HCT116 (cell line): ENCODE measurements around the gene LZIC. TPM values are rescaled to one million over a fixed set of nuclear protein-coding genes. Genes with fewer than 3 reads are reported as not detected.
A peak's percentile ranks its signal among the peaks of the same experiment; 100 is the strongest.

ENCODE experiments used
- ATAC-seq: fragments of 200-7000 bp; cut with Tn5 transposase; 2 replicates; pipeline ENCODE4 v1.9.1; 2020; ENCODE audit warnings: mild to moderate bottlenecking, moderate library complexity
- BruUV-seq: library from RNA; stranded (reverse); fragments of 400-500 nt; replicated peaks from 2 replicates; lab custom pipeline; 2021; lab: Mats Ljungman, UMichigan
- CTCF ChIA-PET: fragments of 300-600 bp; sonication (Branson Sonifier 250); formaldehyde crosslinking; loops from one replicate; lab custom pipeline; 2021; ENCODE audit warnings: antibody characterized with exemption; lab: Charles Lee
- POLR2A ChIA-PET: fragments of 300-600, 350-600 bp; sonication (Branson Sonifier 250); formaldehyde crosslinking; loops from one replicate; lab custom pipeline; 2021; ENCODE audit warnings: antibody characterized with exemption; lab: Charles Lee
- RAD21 ChIA-PET, 2 experiments: fragments of 300-600 bp; sonication (Branson Sonifier 250); formaldehyde crosslinking; loops; one replicate each; lab custom pipeline; 2023; ENCODE audit warnings: low total read pairs in 2 of 2; ENCODE audit not compliant: uncharacterized antibody in 2 of 2, unreplicated experiment in 2 of 2, low non-redundant PET in 1 of 2; lab: Charles Lee
- DNase-seq: peaks from one replicate; pipeline ENCODE4 v3.0.0-alpha.2; 2010; ENCODE audit warnings: low read depth, low spot score
- H2AFZ ChIP-seq: fragments of 200-600 bp; shearing (Covaris generic), sonication (generic); 2 replicates; pipeline ENCODE4 v1.6.1; 2017; ENCODE audit warnings: low read depth, mixed run types, mixed read lengths, antibody characterized with exemption, low read length; ENCODE audit not compliant: poor library complexity, severe bottlenecking
- H3K27ac ChIP-seq: 2 replicates; pipeline ENCODE4 v1.5.1; 2012; ENCODE audit warnings: low read depth, low read length
- H3K27me3 ChIP-seq: fragments of 200-600 bp; sonication (generic); 2 replicates; pipeline ENCODE4 v1.6.1; 2016; ENCODE audit warnings: mixed run types, low read length, mixed read lengths; ENCODE audit not compliant: insufficient read depth
- H3K36me3 ChIP-seq, 2 experiments: fragments of 200-500 bp in 1 of 2; fragments of 200-600 bp in 1 of 2; sonication (Bioruptor generic) in 1 of 2; sonication (generic) in 1 of 2; 2 replicates each; pipeline versions ENCODE4 v1.5.1 to v1.6.1; 2014 to 2016; ENCODE audit warnings: low read length in 2 of 2, inconsistent platforms in 1 of 2, mixed read lengths in 1 of 2, mixed run types in 1 of 2; ENCODE audit not compliant: insufficient read depth in 2 of 2, control insufficient read depth in 1 of 2
- H3K4me1 ChIP-seq, 2 experiments: fragments of 200-600 bp in 1 of 2; sonication (generic) in 1 of 2; 2 replicates each; pipeline versions ENCODE4 v1.5.1 to v1.6.1; 2012 to 2017; ENCODE audit warnings: low read length in 2 of 2, inconsistent platforms in 1 of 2, mild to moderate bottlenecking in 1 of 2, mixed read lengths in 1 of 2, mixed run types in 1 of 2, moderate library complexity in 1 of 2; ENCODE audit not compliant: insufficient read depth in 2 of 2, control insufficient read depth in 1 of 2
- H3K4me2 ChIP-seq: fragments of 200-600 bp; sonication (generic); 2 replicates; pipeline ENCODE4 v1.6.1; 2017; ENCODE audit warnings: mixed run types, low read length, mixed read lengths
- H3K4me3 ChIP-seq, 2 experiments: fragments of 200-600 bp in 1 of 2; sonication (generic) in 1 of 2; replicated peaks in 1 of 2; 2 replicates each; pipeline ENCODE4 v1.5.1; 2011 to 2016; ENCODE audit warnings: low read length in 2 of 2, control low read depth in 1 of 2, low read depth in 1 of 2, mild to moderate bottlenecking in 1 of 2, mixed read lengths in 1 of 2, mixed run types in 1 of 2
- H3K79me2 ChIP-seq: fragments of 200-600 bp; sonication (generic); 2 replicates; pipeline ENCODE4 v1.6.1; 2017; ENCODE audit warnings: mild to moderate bottlenecking, mixed run types, low read length, moderate library complexity, mixed read lengths; ENCODE audit not compliant: insufficient read depth
- H3K9ac ChIP-seq: fragments of 200-600 bp; sonication (generic); 2 replicates; pipeline ENCODE4 v1.6.1; 2016; ENCODE audit warnings: low read length, mixed read lengths
- H3K9me2 ChIP-seq: fragments of 200-600 bp; sonication (generic), shearing (Covaris generic); 2 replicates; pipeline ENCODE4 v1.6.1; 2017; ENCODE audit warnings: mixed run types, mild to moderate bottlenecking, moderate library complexity; ENCODE audit not compliant: insufficient read depth
- H3K9me3 ChIP-seq, 2 experiments: fragments of 200-500 bp in 1 of 2; fragments of 200-600 bp in 1 of 2; sonication (Bioruptor generic) in 1 of 2; sonication (generic) in 1 of 2; 2 replicates each; pipeline ENCODE4 v1.6.1; 2014 to 2017; ENCODE audit warnings: low read length in 2 of 2, mixed read lengths in 2 of 2, inconsistent platforms in 1 of 2, low read depth in 1 of 2, mild to moderate bottlenecking in 1 of 2, mixed run types in 1 of 2, moderate library complexity in 1 of 2; ENCODE audit not compliant: control insufficient read depth in 1 of 2, insufficient read depth in 1 of 2
- H4K20me1 ChIP-seq: fragments of 200-600 bp; sonication (generic), shearing (Covaris generic); 2 replicates; pipeline ENCODE4 v1.6.1; 2017; ENCODE audit warnings: mixed run types, mild to moderate bottlenecking, moderate library complexity; ENCODE audit not compliant: insufficient read depth
- ATF3 ChIP-seq: IDR thresholded peaks from 2 replicates; pipeline ENCODE4 v1.6.1; 2012
- CTCF ChIP-seq, 3 experiments: fragments of 200-600 bp in 1 of 3; sonication (generic) in 1 of 3; IDR thresholded peaks in 2 of 3; conservative IDR thresholded peaks in 1 of 3; 2 replicates each; pipeline ENCODE4 v1.5.1; 2012 to 2017; ENCODE audit warnings: low read depth in 2 of 3, low read length in 2 of 3, antibody characterized with exemption in 1 of 3, borderline replicate concordance in 1 of 3, control low read depth in 1 of 3, mild to moderate bottlenecking in 1 of 3, mixed read lengths in 1 of 3, mixed run types in 1 of 3, moderate library complexity in 1 of 3; ENCODE audit not compliant: insufficient read depth in 1 of 3
- EZH2 ChIP-seq: fragments of 200-600 bp; sonication (generic); IDR thresholded peaks from 2 replicates; pipeline ENCODE4 v1.6.1; 2017; ENCODE audit warnings: antibody characterized with exemption, mixed run types
- FOSL1 ChIP-seq: IDR thresholded peaks from 2 replicates; pipeline ENCODE4 v1.6.1; 2012; ENCODE audit warnings: low read depth
- POLR2A ChIP-seq: IDR thresholded peaks from 2 replicates; pipeline ENCODE4 v1.7.0; 2011; ENCODE audit warnings: borderline replicate concordance; ENCODE audit not compliant: insufficient read depth, insufficient read length; ENCODE audit errors: extremely low read depth
- SRF ChIP-seq: IDR thresholded peaks from 2 replicates; pipeline ENCODE4 v1.6.1; 2012; ENCODE audit warnings: low read depth
- TCF7L2 ChIP-seq: IDR thresholded peaks from 2 replicates; pipeline ENCODE4 v1.7.0; 2011; ENCODE audit warnings: borderline replicate concordance, inconsistent platforms; ENCODE audit not compliant: insufficient read depth, insufficient read length; ENCODE audit errors: extremely low read depth
- YY1 ChIP-seq: IDR thresholded peaks from 2 replicates; pipeline ENCODE4 v1.6.1; 2011; ENCODE audit warnings: low read length, low read depth, moderate library complexity, mild to moderate bottlenecking; ENCODE audit not compliant: insufficient replicate concordance; ENCODE audit errors: extremely low read depth
- ZNF274 ChIP-seq: fragments of 200-500 bp; sonication (Bioruptor generic); IDR thresholded peaks from 2 replicates; pipeline ENCODE4 v1.6.1; 2014; ENCODE audit warnings: mild to moderate bottlenecking, low read depth, low read length, inconsistent platforms
- intact Hi-C: fragments of 100-400 bp; cut with micrococcal nuclease; formaldehyde crosslinking; loops from 2 replicates; pipeline ENCODE4 v1.10.0; 2022
- total RNA-seq: library from RNA; stranded (reverse); gene quantifications from one replicate; pipeline ENCODE4 v1.2.1, GENCODE V29; 2021; ENCODE audit not compliant: unreplicated experiment

The LZIC gene
- total RNA-seq, 1 experiment from 2014 or later, result 26.6 TPM

GRCh38 chr1:9890224-9890731, 52.9 kb downstream of the LZIC start (continued):
- TF ChIP-seq TCF7L2, result no peak
- TF ChIP-seq YY1, result no peak

GRCh38 chr1:9889411-9889810, 53.8 kb downstream of the LZIC start:
- intact Hi-C loops, result no loop called here
- H3K27ac ChIP-seq, result peak overlapping the region; percentile 90
- POLR2A ChIA-PET, result interaction anchor here (1.4 kb wide), 1 partner anchor 11 kb away, joined by 4 read pairs; no protein-coding TSS in a partner anchor

More at GRCh38 chr1:9889411-9889810, 53.8 kb downstream of the LZIC start:
- Histone ChIP-seq H3K4me2 (peak overlapping the region; percentile 72; the same call in 1 of the 2 replicates), H3K4me3 (no peak overlapping the region), H3K9ac (peak overlapping the region; percentile 30; the same call in 1 of the 2 replicates), H2AFZ (no peak overlapping the region), H3K36me3 (no peaks in the 10 kb centered on the region), H4K20me1 (no peaks in the 10 kb centered on the region), H3K4me1 (peaks cover 58 to 79% of the 10 kb centered on the region in 2 experiments), H3K27me3 (no peaks in the 10 kb centered on the region), H3K9me2 (no peaks in the 10 kb centered on the region), H3K79me2 (no peaks in the 10 kb centered on the region), H3K9me3 (no peaks in the 10 kb centered on the region)
- ATAC-seq, result no peak
- DNase-seq, result no peak
- no TSS peak for BruUV-seq
- RAD21 ChIA-PET, result no interaction called here
- no peak for TF ChIP-seq ATF3
- no peak for TF ChIP-seq CTCF (IDR thresholded peaks at IDR 0.05 in 2 of 3, conservative IDR thresholded peaks at IDR 0.05 in 1 of 3; ENCODE audit: borderline replicate concordance in 1 of 3, insufficient read depth in 1 of 3, low read depth in 2 of 3, low read length in 2 of 3)
- no peak for TF ChIP-seq FOSL1
- no peak for TF ChIP-seq SRF
- TF ChIP-seq YY1, result no peak
- TF ChIP-seq ZNF274, result no peak
- no peak for TF ChIP-seq POLR2A
- no peak for TF ChIP-seq EZH2
- CTCF ChIA-PET, result no interaction called here
